HepG2 (cell line): ENCODE data around the gene FAM83C. TPM values are rescaled to one million over a fixed set of nuclear protein-coding genes. Genes with fewer than 3 reads are reported as not detected.

Experiments
- ATF2 ChIP-seq: sonication (generic); formaldehyde crosslinking; IDR thresholded peaks from 2 replicates; pipeline ENCODE4 v1.4.0; 2020; ENCODE audit warnings: missing genetic modification reagents
- FOXM1 ChIP-seq: sonication (generic); formaldehyde crosslinking; IDR thresholded peaks from 2 replicates; pipeline ENCODE4 v1.5.0; 2020; ENCODE audit warnings: missing genetic modification reagents
- HMG20A ChIP-seq: IDR thresholded peaks from 2 replicates; pipeline ENCODE4 v1.6.1; 2016; ENCODE audit warnings: borderline replicate concordance
- JUN ChIP-seq: sonication (generic); formaldehyde crosslinking; IDR thresholded peaks from 2 replicates; pipeline ENCODE4 v1.4.0; 2020; ENCODE audit warnings: mild to moderate bottlenecking, missing genetic modification reagents
- MAFK ChIP-seq, 2 experiments: IDR thresholded peaks in 1 of 2; conservative IDR thresholded peaks in 1 of 2; 2 replicates each; pipeline ENCODE4 v1.6.1; 2011; ENCODE audit warnings: improper control_type of control experiment in 2 of 2, low read length in 2 of 2
- MEIS2 ChIP-seq: sonication (generic); formaldehyde crosslinking; IDR thresholded peaks from 2 replicates; pipeline ENCODE4 v1.9.0; 2021; ENCODE audit warnings: mild to moderate bottlenecking, missing genetic modification reagents
- NKX3-1 ChIP-seq: sonication (generic); formaldehyde crosslinking; IDR thresholded peaks from 2 replicates; pipeline ENCODE4 v1.5.0; 2020; ENCODE audit warnings: missing genetic modification reagents
- NONO ChIP-seq, 2 experiments: fragments of 450-650 bp in 1 of 2; sonication (generic) in 1 of 2; formaldehyde crosslinking in 1 of 2; IDR thresholded peaks in 1 of 2; conservative IDR thresholded peaks in 1 of 2; 2 replicates each; pipeline versions ENCODE4 v1.6.1 to v1.8.0; 2017 to 2022; ENCODE audit warnings: mild to moderate bottlenecking in 1 of 2, missing genetic modification reagents in 1 of 2, moderate library complexity in 1 of 2
- POLR2A ChIP-seq, 2 experiments: IDR thresholded peaks; 2 replicates each; pipeline ENCODE4 v1.6.1; 2011; ENCODE audit warnings: low read depth in 2 of 2, low read length in 2 of 2, mild to moderate bottlenecking in 1 of 2, moderate library complexity in 1 of 2; ENCODE audit not compliant: insufficient read depth in 1 of 2
- REST ChIP-seq, 2 experiments: IDR thresholded peaks; 2 replicates each; pipeline ENCODE4 v1.6.1; 2011 to 2012; ENCODE audit warnings: low read length in 2 of 2, borderline replicate concordance in 1 of 2, low read depth in 1 of 2, mild to moderate bottlenecking in 1 of 2, moderate library complexity in 1 of 2
- RNF2 ChIP-seq: fragments of 450-650 bp; conservative IDR thresholded peaks from 2 replicates; pipeline ENCODE4 v1.6.1; 2016; ENCODE audit warnings: low read depth
- TBL1XR1 ChIP-seq: fragments of 150-350 bp; IDR thresholded peaks from 2 replicates; pipeline ENCODE4 v1.6.1; 2014; ENCODE audit warnings: borderline replicate concordance, low read length; ENCODE audit not compliant: partially characterized antibody
- TRIM24 ChIP-seq: sonication (generic); formaldehyde crosslinking; IDR thresholded peaks from 2 replicates; pipeline ENCODE4 v1.8.0; 2022; ENCODE audit warnings: mild to moderate bottlenecking, missing genetic modification reagents
- ZMAT3 ChIP-seq: sonication (generic); formaldehyde crosslinking; conservative IDR thresholded peaks from 2 replicates; pipeline ENCODE4 v1.7.0; 2021; ENCODE audit warnings: missing genetic modification reagents
- ZNF598 ChIP-seq: sonication (generic); formaldehyde crosslinking; IDR thresholded peaks from 2 replicates; pipeline ENCODE4 v1.5.1; 2020; ENCODE audit warnings: mild to moderate bottlenecking, missing genetic modification reagents, borderline replicate concordance
- ZNF672 ChIP-seq: sonication (generic); formaldehyde crosslinking; IDR thresholded peaks from 2 replicates; pipeline ENCODE4 v1.8.1; 2022; ENCODE audit warnings: missing genetic modification reagents
- ZNF788 ChIP-seq: sonication (generic); formaldehyde crosslinking; IDR thresholded peaks from 2 replicates; pipeline ENCODE4 v1.5.0; 2020; ENCODE audit warnings: mild to moderate bottlenecking, missing genetic modification reagents, borderline replicate concordance
- ZSCAN20 ChIP-seq: sonication (generic); formaldehyde crosslinking; IDR thresholded peaks from 2 replicates; pipeline ENCODE4 v1.4.0; 2020; ENCODE audit warnings: missing genetic modification reagents, mild to moderate bottlenecking, borderline replicate concordance
- ZSCAN30 ChIP-seq: sonication (generic); formaldehyde crosslinking; IDR thresholded peaks from 2 replicates; pipeline ENCODE4 v1.5.0; 2020; ENCODE audit warnings: mild to moderate bottlenecking, missing genetic modification reagents
- ZXDC ChIP-seq: sonication (generic); formaldehyde crosslinking; IDR thresholded peaks from 2 replicates; pipeline ENCODE4 v1.5.0; 2020; ENCODE audit warnings: mild to moderate bottlenecking, missing genetic modification reagents
- polyA plus RNA-seq, 8 experiments: library from polyadenylated mRNA; depleted of rRNA in 3 of 8; stranded (reverse) in 7 of 8; unstranded in 1 of 8; fragments of >200 nt; fragmentation: Illumina TruSeq in 4 of 8; extraction: Trizol in 4 of 8; gene quantifications; 2 replicates each; pipeline versions ENCODE4 v1.2.1 to v1.2.3, GENCODE V29; 2011 to 2016; ENCODE audit warnings: low read depth in 4 of 8, missing spikeins in 1 of 8, mixed read lengths in 1 of 8; ENCODE audit not compliant: insufficient read depth in 1 of 8
- total RNA-seq, 5 experiments: library from RNA; depleted of rRNA; stranded (reverse); fragments of >200 nt; fragmentation: Illumina TruSeq; extraction: Trizol; gene quantifications; 2 replicates each; pipeline ENCODE4 v1.2.3, GENCODE V29; 2016; ENCODE audit warnings: low read depth in 1 of 5
- TF ChIP-seq, protein P1 (sequence below): sonication (generic); formaldehyde crosslinking; IDR thresholded peaks from 2 replicates; pipeline ENCODE4 v1.4.0; 2020; ENCODE audit warnings: mild to moderate bottlenecking, missing genetic modification reagents

The FAM83C gene
- total and polyA plus RNA-seq, 2 of the 13 experiments (the other 11 are each of a cell fraction or from before 2014, with no cell fraction given) = 0.04 TPM; not detected in 1

GRCh38 chr20:35287509-35288324 is 4.5 kb downstream of the FAM83C start (continued):
- no peak for TF ChIP-seq NONO (IDR thresholded peaks at IDR 0.05)
- TF ChIP-seq NONO (CRISPR knock-in tag; conservative IDR thresholded peaks at IDR 0.05) = peak; percentile 33
- TF ChIP-seq ZMAT3 (CRISPR knock-in tag) = no peak
- no peak for TF ChIP-seq POLR2A (IDR thresholded peaks at IDR 0.05; ENCODE audit: insufficient read depth in 1 of 2, low read depth in 2 of 2, low read length in 2 of 2)
- no peak for TF ChIP-seq TBL1XR1
- no peak for TF ChIP-seq ZSCAN30
- no peak for TF ChIP-seq TRIM24 (CRISPR knock-in tag)
- no peak for TF ChIP-seq MEIS2
- no peak for TF ChIP-seq FOXM1 (CRISPR knock-in tag)
- TF ChIP-seq ZSCAN20 (CRISPR knock-in tag) = no peak
- peak; percentile 65; the same call in 1 of the 2 replicates for TF ChIP-seq ZNF598 (CRISPR knock-in tag)
- TF ChIP-seq MAFK (conservative IDR thresholded peaks at IDR 0.05 in 1 of 2, IDR thresholded peaks at IDR 0.05 in 1 of 2; ENCODE audit: low read length in 2 of 2) = no peak
- 0 out of 2 replicates have a peak, but pooled peaks have one; percentile 12 for TF ChIP-seq JUN (CRISPR knock-in tag)
- peak; percentile 64; the same call in 1 of the 2 replicates for TF ChIP-seq ZNF788
- TF ChIP-seq ZNF672 = peak; percentile 13; the same call in 1 of the 2 replicates
- no peak for TF ChIP-seq ATF2 (CRISPR knock-in tag)
- TF ChIP-seq ZXDC (CRISPR knock-in tag) = no peak
- TF ChIP-seq NKX3-1 (CRISPR knock-in tag) = no peak
- no peak for TF ChIP-seq RNF2
- TF ChIP-seq HMG20A = no peak
- no peak for TF ChIP-seq REST (IDR thresholded peaks at IDR 0.05; ENCODE audit: borderline replicate concordance in 1 of 2, low read depth in 1 of 2, low read length in 2 of 2)
- TF ChIP-seq, protein P1, sequence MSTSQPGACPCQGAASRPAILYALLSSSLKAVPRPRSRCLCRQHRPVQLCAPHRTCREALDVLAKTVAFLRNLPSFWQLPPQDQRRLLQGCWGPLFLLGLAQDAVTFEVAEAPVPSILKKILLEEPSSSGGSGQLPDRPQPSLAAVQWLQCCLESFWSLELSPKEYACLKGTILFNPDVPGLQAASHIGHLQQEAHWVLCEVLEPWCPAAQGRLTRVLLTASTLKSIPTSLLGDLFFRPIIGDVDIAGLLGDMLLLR = peak; percentile 14; the same call in 1 of the 2 replicates
